AG04450 (cell line): ENCODE measurements around the gene CRIM1. TPM values are rescaled to one million over a fixed set of nuclear protein-coding genes. Genes with fewer than 3 reads are reported as not detected.

Experiments
- CTCF ChIA-PET: fragments of 300-600, 350-600 bp; formaldehyde crosslinking; extraction: SDS; loops from one replicate; lab custom pipeline; 2022; ENCODE audit warnings: antibody characterized with exemption, inconsistent platforms; lab: Charles Lee
- POLR2A ChIA-PET: fragments of 350-600 bp; formaldehyde crosslinking; extraction: SDS; loops from one replicate; lab custom pipeline; 2021; ENCODE audit warnings: antibody characterized with exemption, inconsistent platforms; lab: Yijun Ruan, JAX
- DNase-seq: peaks from one replicate; pipeline ENCODE4 v3.0.0-alpha.2; 2011; ENCODE audit warnings: low read depth, low spot score
- H3K27ac ChIP-seq: one replicate; pipeline ENCODE4 v1.5.1; 2012; ENCODE audit warnings: low read depth, low read length, control low read depth
- H3K27me3 ChIP-seq: one replicate; pipeline ENCODE4 v1.6.0; 2012; ENCODE audit warnings: low read length; ENCODE audit not compliant: control insufficient read depth, insufficient read depth
- H3K4me3 ChIP-seq: 2 replicates; pipeline ENCODE4 v1.5.1; 2011; ENCODE audit warnings: mild to moderate bottlenecking, low read depth, low read length, control low read depth
- H3K9me3 ChIP-seq: 2 replicates; pipeline ENCODE4 v1.5.1; 2012; ENCODE audit warnings: low read length; ENCODE audit not compliant: control insufficient read depth, insufficient read depth
- CTCF ChIP-seq: IDR thresholded peaks from 2 replicates; pipeline ENCODE4 v1.5.1; 2011; ENCODE audit warnings: low read depth, low read length, control low read depth, inconsistent platforms
- polyA plus RNA-seq: library from polyadenylated mRNA; depleted of rRNA; stranded (reverse); fragments of >200 nt; gene quantifications from 2 replicates; pipeline ENCODE4 v1.2.3, GENCODE V29; 2011

The CRIM1 gene
- polyA plus RNA-seq, 1 experiment, result 142 TPM

GRCh38 chr2:36507408-36507812, 151.8 kb downstream of the CRIM1 start:
- POLR2A ChIA-PET, result interaction anchor here (0.9 to 1.0 kb wide), 2 partner anchors 21 to 26 kb away, joined by 3 read pairs; no protein-coding TSS in a partner anchor

GRCh38 chr2:36509075-36509474, 153.5 kb downstream of the CRIM1 start:
- ChIA-PET CTCF (no interaction called here), POLR2A (no interaction called here)
- no peaks in the 10 kb centered on the region for H3K9me3 ChIP-seq

More at GRCh38 chr2:36507408-36507812, 151.8 kb downstream of the CRIM1 start:
- TF ChIP-seq CTCF, result peak; percentile 95
- no peak overlapping the region for H3K27ac ChIP-seq
- H3K9me3 ChIP-seq, result no peaks in the 10 kb centered on the region
- H3K27me3 ChIP-seq, result no peaks in the 10 kb centered on the region
- CTCF ChIA-PET, result interaction anchor here (0.6 to 2.1 kb wide), 16 partner anchors 9 to 319 kb away, joined by 3 to 17 read pairs (median 4); no protein-coding TSS in a partner anchor
- no peak for DNase-seq
- H3K4me3 ChIP-seq, result no peak overlapping the region

GRCh38 chr2:36511858-36512603, 156.5 kb downstream of the CRIM1 start:
- no peak overlapping the region for H3K27ac ChIP-seq
- CTCF ChIA-PET, result interaction anchor here (1.0 to 1.6 kb wide), 3 partner anchors 158 to 274 kb away, joined by 3 to 10 read pairs (median 3); no protein-coding TSS in a partner anchor
- POLR2A ChIA-PET, result interaction anchor here (0.7 kb wide), 1 partner anchor 49 kb away, joined by 3 read pairs; no protein-coding TSS in a partner anchor

More at GRCh38 chr2:36509075-36509474, 153.5 kb downstream of the CRIM1 start:
- Histone ChIP-seq H3K4me3 (no peak overlapping the region), H3K27ac (no peak overlapping the region), H3K27me3 (no peaks in the 10 kb centered on the region)
- DNase-seq, result no peak
- no peak for TF ChIP-seq CTCF

GRCh38 chr2:36512705-36513104, 157.1 kb downstream of the CRIM1 start:
- DNase-seq, result no peak
- ChIA-PET CTCF (interaction anchor here (1.0 to 1.6 kb wide), 3 partner anchors 158 to 273 kb away, joined by 3 to 10 read pairs (median 3); no protein-coding TSS in a partner anchor), POLR2A (no interaction called here)
- H3K27me3 ChIP-seq, result no peaks in the 10 kb centered on the region
- no peak overlapping the region for H3K27ac ChIP-seq
- no peak overlapping the region for H3K4me3 ChIP-seq
- no peaks in the 10 kb centered on the region for H3K9me3 ChIP-seq
- TF ChIP-seq CTCF, result no peak

More at GRCh38 chr2:36511858-36512603, 156.5 kb downstream of the CRIM1 start:
- no peak for TF ChIP-seq CTCF
- Histone ChIP-seq H3K9me3 (no peaks in the 10 kb centered on the region), H3K27me3 (no peaks in the 10 kb centered on the region), H3K4me3 (no peak overlapping the region)
- no peak for DNase-seq

GRCh38 chr2:36513661-36514060, 158.1 kb downstream of the CRIM1 start:
- no peaks in the 10 kb centered on the region for H3K27me3 ChIP-seq
- ChIA-PET POLR2A (no interaction called here), CTCF (interaction anchor here (0.7 to 1.3 kb wide), 3 partner anchors 10 to 272 kb away, joined by 3 to 4 read pairs (median 3); no protein-coding TSS in a partner anchor)
- TF ChIP-seq CTCF, result no peak
- H3K27ac ChIP-seq, result no peak overlapping the region
- no peak overlapping the region for H3K4me3 ChIP-seq
- no peaks in the 10 kb centered on the region for H3K9me3 ChIP-seq
- no peak for DNase-seq
